Measurements from ENCODE around the gene TBRG4.

TBRG4 gene

GRCh38 chr7:45107356-45107755 lies 4.1 kb downstream of the TBRG4 start:
- no peak for TF ChIP-seq CTCF (IDR thresholded peaks at IDR 0.05; ENCODE audit: insufficient read depth, low read length, missing control alignments)
- ChIA-PET POLR2A (no interaction called here), CTCF (no interaction called here)
- H3K4me3 ChIP-seq (ENCODE audit: low read depth, low read length) = no peak overlapping the region
- DNase-seq (ENCODE audit: low read depth, low spot score) = no peak

- ChIA-PET POLR2A (no interaction called here), CTCF (no interaction called here)
- no peak for TF ChIP-seq CTCF (IDR thresholded peaks at IDR 0.05; ENCODE audit: insufficient read depth, low read length, missing control alignments)
- no peak for DNase-seq (ENCODE audit: low read depth, low spot score)
- no peak overlapping the region for H3K4me3 ChIP-seq (ENCODE audit: low read depth, low read length)
These were observed 4.7 kb downstream of the TBRG4 start for GRCh38 chr7:45106820-45107219.

- no peak for TF ChIP-seq CTCF (IDR thresholded peaks at IDR 0.05; ENCODE audit: insufficient read depth, low read length, missing control alignments)
- ChIA-PET CTCF (no interaction called here), POLR2A (no interaction called here)
- no peak overlapping the region for H3K4me3 ChIP-seq (ENCODE audit: low read depth, low read length)
- no peak for DNase-seq (ENCODE audit: low read depth, low spot score)
These were observed 5.8 kb downstream of the TBRG4 start for GRCh38 chr7:45105588-45106188.

- DNase-seq (ENCODE audit: low read depth, low spot score) = no peak
- no peak for TF ChIP-seq CTCF (IDR thresholded peaks at IDR 0.05; ENCODE audit: insufficient read depth, low read length, missing control alignments)
- H3K4me3 ChIP-seq (ENCODE audit: low read depth, low read length) = no peak overlapping the region
- POLR2A ChIA-PET = no interaction called here
- CTCF ChIA-PET = no interaction called here
These were observed 6.5 kb downstream of the TBRG4 start for GRCh38 chr7:45104844-45105587.

GRCh38 chr7:45103958-45104843 lies 7.3 kb downstream of the TBRG4 start:
- CTCF ChIA-PET = no interaction called here
- no peak for TF ChIP-seq CTCF (IDR thresholded peaks at IDR 0.05; ENCODE audit: insufficient read depth, low read length, missing control alignments)
- no peak overlapping the region for H3K4me3 ChIP-seq (ENCODE audit: low read depth, low read length)
- POLR2A ChIA-PET = no interaction called here
- no peak for DNase-seq (ENCODE audit: low read depth, low spot score)
